NT2/D1 (cell line): ENCODE results near the gene LYSMD1.

Experiments used
- SUZ12 ChIP-seq: IDR thresholded peaks from 2 replicates; pipeline ENCODE4 v1.6.1; 2011; ENCODE audit not compliant: insufficient read length, insufficient read depth; ENCODE audit errors: extremely low read depth
- YY1 ChIP-seq: IDR thresholded peaks from 2 replicates; pipeline ENCODE4 v1.6.1; 2011; ENCODE audit not compliant: insufficient read length, insufficient read depth
- ZNF274 ChIP-seq: IDR thresholded peaks from 2 replicates; pipeline ENCODE4 v1.6.1; 2011; ENCODE audit warnings: mild to moderate bottlenecking, low read depth, low read length

DNA sequence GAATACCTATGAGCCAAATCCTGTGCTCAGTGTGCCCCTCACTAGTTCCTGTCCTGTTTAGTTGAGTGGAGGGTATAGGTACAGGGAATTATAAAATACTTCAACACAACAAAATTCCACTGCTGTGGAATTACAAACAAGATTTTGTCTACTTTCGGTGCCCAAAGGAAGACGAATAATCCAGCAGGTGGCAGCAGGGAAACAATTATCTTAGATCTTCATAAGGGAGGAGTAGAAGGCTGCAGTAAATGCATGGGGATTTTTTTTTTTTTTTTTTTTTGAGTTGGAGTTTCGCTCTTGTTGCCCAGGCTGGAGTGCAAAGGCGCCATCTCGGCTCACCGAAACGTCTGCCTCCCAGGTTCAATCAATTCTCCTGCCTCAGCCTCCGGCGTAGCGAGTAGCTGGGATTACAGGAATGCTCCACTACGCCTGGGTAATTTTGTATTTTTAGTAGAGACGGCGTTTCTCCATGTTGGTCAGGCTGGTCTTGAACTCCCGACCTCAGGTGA is 30.6 kb upstream of the LYSMD1 start:
- no peak for TF ChIP-seq YY1
- no peak for TF ChIP-seq ZNF274
- no peak for TF ChIP-seq SUZ12
